HG03045 (cell line): Measurements from ENCODE around the gene ETFBKMT.
"Not testable (repeated sequence)": the region's sequence is repeated elsewhere in the genome, so short reads cannot be mapped to it uniquely, and the experiment has no call there.

Experiments
- ATAC-seq: cut with Tn5 transposase; IDR thresholded peaks from one replicate; pipeline ENCODE4 v1.9.1; 2021; ENCODE audit warnings: mild to moderate bottlenecking, moderate library complexity; ENCODE audit not compliant: unreplicated experiment

Gene ETFBKMT

GRCh38 chr12:31655208-31655607 is 4.3 kb upstream of the ETFBKMT start:
- ATAC-seq = no peak

GRCh38 chr12:31655792-31656191 is 3.7 kb upstream of the ETFBKMT start:
- no peak for ATAC-seq

- ATAC-seq = peak; percentile 4
Observed at GRCh38 chr12:31658471-31659086, 909 bp upstream of the ETFBKMT start.

GRCh38 chr12:31662176-31662849 is 2.8 kb downstream of the ETFBKMT start:
- ATAC-seq = no peak

GRCh38 chr12:31663576-31663975 is 4.1 kb downstream of the ETFBKMT start:
- ATAC-seq = no peak

GRCh38 chr12:31664038-31664437 is 4.5 kb downstream of the ETFBKMT start:
- ATAC-seq = no peak

- no peak for ATAC-seq
Observed at GRCh38 chr12:31669020-31669419, 9.5 kb downstream of the ETFBKMT start.

GRCh38 chr12:31669582-31669981 is 10.1 kb downstream of the ETFBKMT start:
- ATAC-seq = not testable (repeated sequence)

GRCh38 chr12:31672521-31672920 is 13.0 kb downstream of the ETFBKMT start:
- no peak for ATAC-seq

- ATAC-seq = peak; percentile 81
Observed at GRCh38 chr12:31682136-31682962, 22.9 kb downstream of the ETFBKMT start.

GRCh38 chr12:31685801-31686200 is 26.3 kb downstream of the ETFBKMT start:
- ATAC-seq = no peak

- ATAC-seq = peak; percentile 71
Observed at GRCh38 chr12:31687101-31687527, 27.6 kb downstream of the ETFBKMT start.

- not testable (repeated sequence) for ATAC-seq
Observed at GRCh38 chr12:31689921-31690320, 30.4 kb downstream of the ETFBKMT start.

GRCh38 chr12:31702047-31702446 is 42.6 kb downstream of the ETFBKMT start:
- no peak for ATAC-seq

GRCh38 chr12:31705621-31706020 is 46.1 kb downstream of the ETFBKMT start:
- ATAC-seq = no peak

GRCh38 chr12:31708118-31708517 is 48.6 kb downstream of the ETFBKMT start:
- not testable (repeated sequence) for ATAC-seq

GRCh38 chr12:31710021-31710818 is 50.7 kb downstream of the ETFBKMT start:
- no peak for ATAC-seq

GRCh38 chr12:31712877-31713276 is 53.4 kb downstream of the ETFBKMT start:
- ATAC-seq = no peak

GRCh38 chr12:31714406-31715271 is 55.2 kb downstream of the ETFBKMT start:
- ATAC-seq = peak; percentile 22

GRCh38 chr12:31715283-31715825 is 55.9 kb downstream of the ETFBKMT start:
- peak; percentile 47 for ATAC-seq
